Left lobe of liver (tissue), 2 donors: ENCODE results near the gene POLR2B. TPM values are rescaled to one million over a fixed set of nuclear protein-coding genes. Genes with fewer than 3 reads are reported as not detected.

ENCODE experiments used
- ATAC-seq: fragments of 200-7000 bp; cut with Tn5 transposase; one replicate; pipeline ENCODE4 v1.9.1; 2020; ENCODE audit warnings: mild to moderate bottlenecking, moderate library complexity
- DNase-seq: peaks from one replicate; pipeline ENCODE4 v3.0.0-alpha.2; 2020; ENCODE audit warnings: low spot score
- total RNA-seq: library from RNA; stranded (reverse); gene quantifications from one replicate; pipeline ENCODE4 v1.2.1, GENCODE V29; 2021
- donor health status: DM: no; HTN: no; CAD: no; lungs with moderate emphysema.
- donor health status: DM: no; HTN: yes; CAD: no.

Gene POLR2B
- total RNA-seq, 1 donor from 2014 or later = 24.2 TPM

- ATAC-seq = no peak
- no peak for DNase-seq
Observed at GRCh38 chr4:57078685-57079521, 100.2 kb downstream of the POLR2B start.

Other genes starting within 250 kb of the POLR2B start
- gene SPINK2, start 157.2 kb upstream of the POLR2B start, total RNA-seq = not detected
- gene REST, start 71.0 kb upstream of the POLR2B start, total RNA-seq = 13.4 TPM
- gene NOA1, start 1.3 kb upstream of the POLR2B start, total RNA-seq = 6.4 TPM
- 68.7 TPM for gene IGFBP7, start 131.5 kb downstream of the POLR2B start, total RNA-seq